Ecto neural progenitor cell (in vitro differentiated cells): Measurements from ENCODE around the gene CDK6.

Experiments
- DNase-seq: peaks from one replicate; pipeline ENCODE4 v3.0.0-alpha.2; 2018; ENCODE audit warnings: low spot score

Gene CDK6

GRCh38 chr7:92793656-92794205 is 42.6 kb downstream of the CDK6 start:
- no peak for DNase-seq

- DNase-seq: no peak
These were observed 45.4 kb downstream of the CDK6 start for GRCh38 chr7:92790992-92791391.

- no peak for DNase-seq
These were observed 47.7 kb downstream of the CDK6 start for GRCh38 chr7:92788559-92789183.

- no peak for DNase-seq
These were observed 50.5 kb downstream of the CDK6 start for GRCh38 chr7:92785923-92786322.

- DNase-seq: no peak
These were observed 51.4 kb downstream of the CDK6 start for GRCh38 chr7:92784935-92785334.

GRCh38 chr7:92783260-92784201 is 52.8 kb downstream of the CDK6 start:
- no peak for DNase-seq

GRCh38 chr7:92782855-92783254 is 53.5 kb downstream of the CDK6 start:
- no peak for DNase-seq

GRCh38 chr7:92782236-92782635 is 54.1 kb downstream of the CDK6 start:
- no peak for DNase-seq

- no peak for DNase-seq
These were observed 55.2 kb downstream of the CDK6 start for GRCh38 chr7:92781117-92781720.

GRCh38 chr7:92778972-92779371 is 57.4 kb downstream of the CDK6 start:
- no peak for DNase-seq

GRCh38 chr7:92777993-92778392 is 58.4 kb downstream of the CDK6 start:
- no peak for DNase-seq

- DNase-seq: no peak
These were observed 62.6 kb downstream of the CDK6 start for GRCh38 chr7:92773808-92774207.

GRCh38 chr7:92769844-92770243 is 66.5 kb downstream of the CDK6 start:
- DNase-seq: no peak

GRCh38 chr7:92769394-92769699 is 67.0 kb downstream of the CDK6 start:
- no peak for DNase-seq

- no peak for DNase-seq
These were observed 67.6 kb downstream of the CDK6 start for GRCh38 chr7:92768501-92769393.

GRCh38 chr7:92767437-92767836 is 68.9 kb downstream of the CDK6 start:
- DNase-seq: no peak

GRCh38 chr7:92766461-92767003 is 69.8 kb downstream of the CDK6 start:
- DNase-seq: no peak

- no peak for DNase-seq
These were observed 70.6 kb downstream of the CDK6 start for GRCh38 chr7:92765725-92766124.

- DNase-seq: no peak
These were observed 72.5 kb downstream of the CDK6 start for GRCh38 chr7:92763636-92764423.

- DNase-seq: no peak
These were observed 73.5 kb downstream of the CDK6 start for GRCh38 chr7:92762851-92763250.
